ENCODE results near the gene KLHDC9.

Gene KLHDC9

DNA sequence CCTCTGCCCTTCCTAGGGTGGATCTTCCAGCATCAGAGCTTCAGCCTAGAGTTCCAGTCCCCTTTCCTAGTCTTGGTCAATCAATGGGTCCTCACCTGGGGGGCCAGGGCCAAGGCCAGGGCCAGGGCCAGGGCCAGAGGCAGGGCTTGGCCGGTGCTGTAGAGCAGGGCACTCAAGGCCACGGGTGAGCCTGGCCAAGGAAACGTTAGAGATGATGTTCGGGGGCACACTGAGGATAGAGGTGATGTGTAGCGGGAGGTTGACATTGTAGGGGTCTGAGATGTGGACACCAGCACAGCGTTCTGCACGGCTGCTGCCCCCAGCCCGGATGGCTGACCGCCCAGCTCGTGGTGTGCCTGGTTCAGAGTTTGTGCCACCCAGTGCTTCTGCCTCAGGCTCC lies 46.9 kb upstream of the KLHDC9 start:
- TF ChIP-seq TOX (CRISPR knock-in tag; IDR thresholded peaks at IDR 0.05; ENCODE audit: borderline replicate concordance) (no peak), OSR1 (CRISPR knock-in tag; IDR thresholded peaks at IDR 0.05) (no peak), RARB (CRISPR knock-in tag; IDR thresholded peaks at IDR 0.05) (no peak)
- no peak for ATAC-seq

DNA sequence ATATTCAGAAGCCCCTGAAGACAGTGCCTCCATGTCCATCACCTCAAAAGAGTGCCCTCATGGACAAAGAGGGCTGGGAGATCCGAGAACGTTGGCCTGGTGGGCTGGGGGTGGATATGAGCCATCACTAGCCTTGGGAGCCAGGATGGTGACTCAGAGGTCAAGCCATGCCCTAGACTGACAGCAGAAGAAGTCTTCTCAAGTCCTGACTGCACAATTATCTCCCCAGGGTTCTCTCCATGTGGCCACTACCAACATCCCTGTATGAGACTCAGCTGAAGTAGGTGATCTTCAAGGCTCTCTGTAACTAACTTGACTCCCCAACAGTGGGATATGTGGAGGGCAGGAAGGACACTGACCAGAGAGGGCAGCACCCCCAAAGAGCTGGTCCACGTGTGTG lies 45.3 kb upstream of the KLHDC9 start:
- no peak for ATAC-seq
- TF ChIP-seq, protein P1, sequence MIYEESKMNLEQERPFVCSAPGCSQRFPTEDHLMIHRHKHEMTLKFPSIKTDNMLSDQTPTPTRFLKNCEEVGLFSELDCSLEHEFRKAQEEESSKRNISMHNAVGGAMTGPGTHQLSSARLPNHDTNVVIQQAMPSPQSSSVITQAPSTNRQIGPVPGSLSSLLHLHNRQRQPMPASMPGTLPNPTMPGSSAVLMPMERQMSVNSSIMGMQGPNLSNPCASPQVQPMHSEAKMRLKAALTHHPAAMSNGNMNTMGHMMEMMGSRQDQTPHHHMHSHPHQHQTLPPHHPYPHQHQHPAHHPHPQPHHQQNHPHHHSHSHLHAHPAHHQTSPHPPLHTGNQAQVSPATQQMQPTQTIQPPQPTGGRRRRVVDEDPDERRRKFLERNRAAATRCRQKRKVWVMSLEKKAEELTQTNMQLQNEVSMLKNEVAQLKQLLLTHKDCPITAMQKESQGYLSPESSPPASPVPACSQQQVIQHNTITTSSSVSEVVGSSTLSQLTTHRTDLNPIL (CRISPR knock-in tag; IDR thresholded peaks at IDR 0.05; ENCODE audit: low read depth) = no peak
- TF ChIP-seq BACH2 (CRISPR knock-in tag; IDR thresholded peaks at IDR 0.05; ENCODE audit: borderline replicate concordance) = no peak

DNA sequence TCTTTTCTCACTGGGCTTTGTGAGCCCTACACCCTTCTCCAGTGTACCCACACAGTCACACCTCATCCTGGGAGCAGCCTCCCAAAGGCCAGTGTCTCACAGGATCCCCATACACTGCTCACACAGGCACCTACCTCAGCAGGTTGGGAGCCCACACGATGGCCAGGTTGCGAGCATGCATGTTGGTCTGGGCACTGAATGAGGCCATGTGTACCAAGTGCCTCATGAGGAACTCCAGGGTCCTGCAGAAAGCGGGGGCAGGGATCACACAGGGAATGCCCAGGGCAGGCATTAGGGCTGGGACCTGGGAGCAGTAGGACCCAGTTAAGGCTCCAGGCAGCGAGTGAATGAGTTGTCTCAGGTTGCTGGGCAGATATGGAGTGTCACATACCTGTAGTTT lies 43.9 kb upstream of the KLHDC9 start:
- ATAC-seq = no peak
- TF ChIP-seq, protein P2, sequence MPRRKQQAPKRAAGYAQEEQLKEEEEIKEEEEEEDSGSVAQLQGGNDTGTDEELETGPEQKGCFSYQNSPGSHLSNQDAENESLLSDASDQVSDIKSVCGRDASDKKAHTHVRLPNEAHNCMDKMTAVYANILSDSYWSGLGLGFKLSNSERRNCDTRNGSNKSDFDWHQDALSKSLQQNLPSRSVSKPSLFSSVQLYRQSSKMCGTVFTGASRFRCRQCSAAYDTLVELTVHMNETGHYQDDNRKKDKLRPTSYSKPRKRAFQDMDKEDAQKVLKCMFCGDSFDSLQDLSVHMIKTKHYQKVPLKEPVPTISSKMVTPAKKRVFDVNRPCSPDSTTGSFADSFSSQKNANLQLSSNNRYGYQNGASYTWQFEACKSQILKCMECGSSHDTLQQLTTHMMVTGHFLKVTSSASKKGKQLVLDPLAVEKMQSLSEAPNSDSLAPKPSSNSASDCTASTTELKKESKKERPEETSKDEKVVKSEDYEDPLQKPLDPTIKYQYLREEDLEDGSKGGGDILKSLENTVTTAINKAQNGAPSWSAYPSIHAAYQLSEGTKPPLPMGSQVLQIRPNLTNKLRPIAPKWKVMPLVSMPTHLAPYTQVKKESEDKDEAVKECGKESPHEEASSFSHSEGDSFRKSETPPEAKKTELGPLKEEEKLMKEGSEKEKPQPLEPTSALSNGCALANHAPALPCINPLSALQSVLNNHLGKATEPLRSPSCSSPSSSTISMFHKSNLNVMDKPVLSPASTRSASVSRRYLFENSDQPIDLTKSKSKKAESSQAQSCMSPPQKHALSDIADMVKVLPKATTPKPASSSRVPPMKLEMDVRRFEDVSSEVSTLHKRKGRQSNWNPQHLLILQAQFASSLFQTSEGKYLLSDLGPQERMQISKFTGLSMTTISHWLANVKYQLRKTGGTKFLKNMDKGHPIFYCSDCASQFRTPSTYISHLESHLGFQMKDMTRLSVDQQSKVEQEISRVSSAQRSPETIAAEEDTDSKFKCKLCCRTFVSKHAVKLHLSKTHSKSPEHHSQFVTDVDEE (CRISPR knock-in tag; IDR thresholded peaks at IDR 0.05) = no peak
- TF ChIP-seq, protein P3, sequence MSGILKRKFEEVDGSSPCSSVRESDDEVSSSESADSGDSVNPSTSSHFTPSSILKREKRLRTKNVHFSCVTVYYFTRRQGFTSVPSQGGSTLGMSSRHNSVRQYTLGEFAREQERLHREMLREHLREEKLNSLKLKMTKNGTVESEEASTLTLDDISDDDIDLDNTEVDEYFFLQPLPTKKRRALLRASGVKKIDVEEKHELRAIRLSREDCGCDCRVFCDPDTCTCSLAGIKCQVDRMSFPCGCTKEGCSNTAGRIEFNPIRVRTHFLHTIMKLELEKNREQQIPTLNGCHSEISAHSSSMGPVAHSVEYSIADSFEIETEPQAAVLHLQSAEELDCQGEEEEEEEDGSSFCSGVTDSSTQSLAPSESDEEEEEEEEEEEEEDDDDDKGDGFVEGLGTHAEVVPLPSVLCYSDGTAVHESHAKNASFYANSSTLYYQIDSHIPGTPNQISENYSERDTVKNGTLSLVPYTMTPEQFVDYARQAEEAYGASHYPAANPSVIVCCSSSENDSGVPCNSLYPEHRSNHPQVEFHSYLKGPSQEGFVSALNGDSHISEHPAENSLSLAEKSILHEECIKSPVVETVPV (CRISPR knock-in tag; IDR thresholded peaks at IDR 0.05) = no peak
- no peak for TF ChIP-seq ZNF8 (CRISPR knock-in tag; IDR thresholded peaks at IDR 0.05)
- no peak for TF ChIP-seq ZC3H10 (CRISPR knock-in tag; IDR thresholded peaks at IDR 0.05)
- TF ChIP-seq OSR1 (CRISPR knock-in tag; IDR thresholded peaks at IDR 0.05) = no peak
- TF ChIP-seq ZFP3 (CRISPR knock-in tag; IDR thresholded peaks at IDR 0.05) = no peak
- no peak for TF ChIP-seq ZNF70 (CRISPR knock-in tag; IDR thresholded peaks at IDR 0.05)
- TF ChIP-seq ZNF565 (CRISPR knock-in tag; conservative IDR thresholded peaks at IDR 0.05; ENCODE audit: low read depth) = no peak
- no peak for TF ChIP-seq ZFP30 (CRISPR knock-in tag; IDR thresholded peaks at IDR 0.05)
- TF ChIP-seq, protein P4, sequence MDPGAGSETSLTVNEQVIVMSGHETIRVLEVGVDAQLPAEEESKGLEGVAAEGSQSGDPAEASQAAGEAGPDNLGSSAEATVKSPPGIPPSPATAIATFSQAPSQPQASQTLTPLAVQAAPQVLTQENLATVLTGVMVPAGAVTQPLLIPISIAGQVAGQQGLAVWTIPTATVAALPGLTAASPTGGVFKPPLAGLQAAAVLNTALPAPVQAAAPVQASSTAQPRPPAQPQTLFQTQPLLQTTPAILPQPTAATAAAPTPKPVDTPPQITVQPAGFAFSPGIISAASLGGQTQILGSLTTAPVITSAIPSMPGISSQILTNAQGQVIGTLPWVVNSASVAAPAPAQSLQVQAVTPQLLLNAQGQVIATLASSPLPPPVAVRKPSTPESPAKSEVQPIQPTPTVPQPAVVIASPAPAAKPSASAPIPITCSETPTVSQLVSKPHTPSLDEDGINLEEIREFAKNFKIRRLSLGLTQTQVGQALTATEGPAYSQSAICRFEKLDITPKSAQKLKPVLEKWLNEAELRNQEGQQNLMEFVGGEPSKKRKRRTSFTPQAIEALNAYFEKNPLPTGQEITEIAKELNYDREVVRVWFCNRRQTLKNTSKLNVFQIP (CRISPR knock-in tag; IDR thresholded peaks at IDR 0.05; ENCODE audit: borderline replicate concordance, low read depth) = no peak
- TF ChIP-seq, protein P5, sequence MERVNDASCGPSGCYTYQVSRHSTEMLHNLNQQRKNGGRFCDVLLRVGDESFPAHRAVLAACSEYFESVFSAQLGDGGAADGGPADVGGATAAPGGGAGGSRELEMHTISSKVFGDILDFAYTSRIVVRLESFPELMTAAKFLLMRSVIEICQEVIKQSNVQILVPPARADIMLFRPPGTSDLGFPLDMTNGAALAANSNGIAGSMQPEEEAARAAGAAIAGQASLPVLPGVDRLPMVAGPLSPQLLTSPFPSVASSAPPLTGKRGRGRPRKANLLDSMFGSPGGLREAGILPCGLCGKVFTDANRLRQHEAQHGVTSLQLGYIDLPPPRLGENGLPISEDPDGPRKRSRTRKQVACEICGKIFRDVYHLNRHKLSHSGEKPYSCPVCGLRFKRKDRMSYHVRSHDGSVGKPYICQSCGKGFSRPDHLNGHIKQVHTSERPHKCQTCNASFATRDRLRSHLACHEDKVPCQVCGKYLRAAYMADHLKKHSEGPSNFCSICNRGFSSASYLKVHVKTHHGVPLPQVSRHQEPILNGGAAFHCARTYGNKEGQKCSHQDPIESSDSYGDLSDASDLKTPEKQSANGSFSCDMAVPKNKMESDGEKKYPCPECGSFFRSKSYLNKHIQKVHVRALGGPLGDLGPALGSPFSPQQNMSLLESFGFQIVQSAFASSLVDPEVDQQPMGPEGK (CRISPR knock-in tag; IDR thresholded peaks at IDR 0.05; ENCODE audit: borderline replicate concordance) = no peak

DNA sequence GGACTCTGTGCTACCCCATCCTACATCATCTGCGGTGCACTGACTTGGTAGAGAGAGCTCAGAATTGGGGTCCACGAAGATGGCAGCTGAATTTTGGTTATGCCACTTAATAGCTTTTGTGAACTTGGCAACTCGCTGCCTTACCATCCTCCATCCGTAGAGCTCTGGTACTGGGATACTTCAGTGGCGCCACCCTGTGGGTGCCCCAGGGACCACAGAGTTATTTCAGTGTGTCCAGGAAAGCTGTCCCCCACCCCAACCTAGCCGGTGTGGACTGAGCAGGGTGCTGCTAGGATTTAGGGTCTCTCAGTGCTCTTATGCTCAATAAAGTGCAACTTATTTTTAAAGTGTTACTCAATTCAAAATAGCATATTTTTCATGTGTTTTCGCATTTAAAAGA lies 43.4 kb upstream of the KLHDC9 start:
- TF ChIP-seq, protein P2 (CRISPR knock-in tag; IDR thresholded peaks at IDR 0.05) = no peak
- TF ChIP-seq ZFP30 (CRISPR knock-in tag; IDR thresholded peaks at IDR 0.05) = no peak
- TF ChIP-seq, protein P1 (CRISPR knock-in tag; IDR thresholded peaks at IDR 0.05; ENCODE audit: low read depth) = no peak
- no peak for TF ChIP-seq ARNTL (CRISPR knock-in tag; IDR thresholded peaks at IDR 0.05; ENCODE audit: borderline replicate concordance, low read depth)
- ATAC-seq = no peak

All from SK-N-SH treated with all-trans-retinoic acid at 6 μM for 48 hours (cell line).